GM06990 (cell line): ENCODE measurements around the gene AP5B1.

Experiments
- DNase-seq: peaks from one replicate; pipeline ENCODE4 v3.0.0-alpha.2; 2011; ENCODE audit not compliant: insufficient read length; ENCODE audit errors: extremely low read depth
- H3K27me3 ChIP-seq: replicated peaks from 2 replicates; pipeline ENCODE4 v1.6.0; 2011; ENCODE audit warnings: low read length; ENCODE audit not compliant: control insufficient read depth, insufficient read depth
- H3K36me3 ChIP-seq: 2 replicates; pipeline ENCODE4 v1.5.1; 2011; ENCODE audit warnings: low read length; ENCODE audit not compliant: control insufficient read depth, insufficient read depth
- H3K4me3 ChIP-seq: replicated peaks from 2 replicates; pipeline ENCODE4 v1.5.1; 2011; ENCODE audit warnings: low read depth, mild to moderate bottlenecking, control low read depth, low read length
- TF ChIP-seq, protein P1 (sequence below): IDR thresholded peaks from 2 replicates; pipeline ENCODE4 v1.5.1; 2011; ENCODE audit warnings: low read length, control low read depth, mild to moderate bottlenecking, inconsistent platforms; ENCODE audit not compliant: insufficient read depth, poor library complexity, severe bottlenecking

The AP5B1 gene

DNA sequence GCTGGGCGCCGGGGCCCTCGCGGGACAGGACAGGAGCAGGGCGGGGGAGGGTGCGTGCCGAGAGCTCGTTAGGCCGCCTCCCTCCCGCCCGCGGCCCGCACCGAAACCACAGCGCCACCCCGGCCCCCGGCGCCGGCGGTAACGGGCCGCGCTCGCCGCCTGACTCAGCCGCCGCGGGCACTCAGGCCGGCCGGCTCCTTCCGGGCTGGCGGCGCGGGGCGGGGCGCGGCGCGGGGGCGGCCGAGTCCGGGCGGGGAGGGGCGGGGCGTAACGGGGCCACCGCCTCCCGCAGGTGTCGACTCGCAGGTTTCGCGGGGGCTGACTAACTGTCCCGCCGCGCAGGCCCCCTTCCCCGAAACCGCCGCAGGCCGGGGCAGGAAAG is at the start of gene AP5B1:
Gene AP5B1 (minus strand): TSS at position 207 of the 382 bp plus-strand sequence. CDS start 385 bp downstream, outside the sequence.
- peak within 1 kb of the TSS; percentile 90 for H3K4me3 ChIP-seq
- H3K36me3 ChIP-seq, result peaks cover 16% of the 10 kb centered on the region
- no peaks in the 10 kb centered on the region for H3K27me3 ChIP-seq
- TF ChIP-seq, protein P1, sequence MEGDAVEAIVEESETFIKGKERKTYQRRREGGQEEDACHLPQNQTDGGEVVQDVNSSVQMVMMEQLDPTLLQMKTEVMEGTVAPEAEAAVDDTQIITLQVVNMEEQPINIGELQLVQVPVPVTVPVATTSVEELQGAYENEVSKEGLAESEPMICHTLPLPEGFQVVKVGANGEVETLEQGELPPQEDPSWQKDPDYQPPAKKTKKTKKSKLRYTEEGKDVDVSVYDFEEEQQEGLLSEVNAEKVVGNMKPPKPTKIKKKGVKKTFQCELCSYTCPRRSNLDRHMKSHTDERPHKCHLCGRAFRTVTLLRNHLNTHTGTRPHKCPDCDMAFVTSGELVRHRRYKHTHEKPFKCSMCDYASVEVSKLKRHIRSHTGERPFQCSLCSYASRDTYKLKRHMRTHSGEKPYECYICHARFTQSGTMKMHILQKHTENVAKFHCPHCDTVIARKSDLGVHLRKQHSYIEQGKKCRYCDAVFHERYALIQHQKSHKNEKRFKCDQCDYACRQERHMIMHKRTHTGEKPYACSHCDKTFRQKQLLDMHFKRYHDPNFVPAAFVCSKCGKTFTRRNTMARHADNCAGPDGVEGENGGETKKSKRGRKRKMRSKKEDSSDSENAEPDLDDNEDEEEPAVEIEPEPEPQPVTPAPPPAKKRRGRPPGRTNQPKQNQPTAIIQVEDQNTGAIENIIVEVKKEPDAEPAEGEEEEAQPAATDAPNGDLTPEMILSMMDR, result no peak
- DNase-seq, result peak; percentile 79

DNA sequence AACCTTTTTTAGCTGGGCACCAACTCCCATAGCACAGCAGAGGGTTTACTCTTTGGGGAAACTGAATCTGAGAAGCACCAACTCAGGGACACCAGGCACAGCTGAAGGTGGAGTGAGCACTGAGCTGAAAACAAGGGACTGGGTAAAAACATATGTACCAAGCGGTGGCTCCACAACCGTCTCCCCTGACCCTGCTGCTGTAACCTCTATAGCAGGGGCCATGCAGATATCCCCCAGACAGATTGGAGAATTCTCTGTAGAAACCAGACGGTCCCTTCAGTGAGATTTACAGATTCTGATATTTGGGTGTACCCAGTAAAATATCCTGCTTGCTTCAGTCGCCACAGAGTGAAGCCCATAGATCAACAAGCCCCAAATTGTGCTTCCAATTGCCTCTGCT is 48.7 kb upstream of the AP5B1 start:
- DNase-seq, result no peak
- Histone ChIP-seq H3K27me3 (no peaks in the 10 kb centered on the region; the same call in 1 of the 2 replicates), H3K36me3 (no peaks in the 10 kb centered on the region), H3K4me3 (no peak overlapping the region)
- TF ChIP-seq, protein P1, result no peak

DNA sequence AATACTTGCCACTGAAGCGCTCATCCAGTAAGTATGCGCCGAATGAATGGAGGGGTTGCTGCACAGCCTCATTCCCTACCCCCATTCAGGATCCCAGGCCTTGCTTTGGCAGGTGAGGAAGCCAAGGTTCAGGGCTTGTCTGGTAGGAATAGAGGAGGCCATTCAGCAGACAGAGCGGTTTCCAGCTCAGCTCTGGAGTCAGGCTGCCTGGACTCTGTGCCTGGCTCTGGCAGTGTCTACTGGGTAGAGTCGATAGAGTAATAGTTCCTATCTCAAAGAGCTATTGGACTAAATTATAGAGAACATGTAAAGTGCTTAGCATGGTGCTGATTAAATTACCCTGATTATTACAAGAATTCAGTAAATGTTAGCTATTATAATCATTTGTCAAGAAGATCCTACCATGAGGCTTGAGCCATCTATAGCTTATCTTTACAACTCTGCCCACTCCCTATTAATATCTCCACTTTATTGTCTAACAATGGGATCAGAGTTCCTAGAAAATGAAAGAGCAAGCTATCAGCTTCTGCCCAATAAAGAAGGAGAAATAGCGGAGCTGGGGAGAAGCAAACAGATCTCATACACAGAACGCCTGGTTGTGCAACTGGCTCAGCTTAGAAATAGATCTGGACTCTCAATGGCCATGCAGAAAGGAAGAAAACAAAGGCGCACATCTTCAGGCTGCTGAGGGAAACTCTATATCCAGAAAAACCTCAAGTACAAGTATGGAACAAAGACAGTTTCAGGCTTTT is 46.4 kb upstream of the AP5B1 start:
- no peak overlapping the region for H3K4me3 ChIP-seq
- TF ChIP-seq, protein P1, result no peak
- no peaks in the 10 kb centered on the region for H3K36me3 ChIP-seq
- no peaks in the 10 kb centered on the region for H3K27me3 ChIP-seq
- no peak for DNase-seq

- TF ChIP-seq, protein P1, result no peak
- no peaks in the 10 kb centered on the region for H3K36me3 ChIP-seq
These were observed 42.2 kb upstream of the AP5B1 start for GRCh38 chr11:65822776-65823528.

GRCh38 chr11:65821107-65821506 is 40.3 kb upstream of the AP5B1 start:
- Histone ChIP-seq H3K36me3 (no peaks in the 10 kb centered on the region), H3K27me3 (no peaks in the 10 kb centered on the region), H3K4me3 (no peak overlapping the region)
- TF ChIP-seq, protein P1, result no peak
- DNase-seq, result no peak

More at GRCh38 chr11:65822776-65823528, 42.2 kb upstream of the AP5B1 start:
- Histone ChIP-seq H3K4me3 (no peak overlapping the region), H3K27me3 (no peaks in the 10 kb centered on the region)
- DNase-seq, result no peak
